Inferior parietal cortex (tissue), 1 donor: Measurements from ENCODE around the gene CYP27B1.

Experiments
- DNase-seq: peaks from one replicate; pipeline ENCODE4 v3.0.0-alpha.2; 2016; ENCODE audit errors: extremely low spot score

Gene CYP27B1

DNA sequence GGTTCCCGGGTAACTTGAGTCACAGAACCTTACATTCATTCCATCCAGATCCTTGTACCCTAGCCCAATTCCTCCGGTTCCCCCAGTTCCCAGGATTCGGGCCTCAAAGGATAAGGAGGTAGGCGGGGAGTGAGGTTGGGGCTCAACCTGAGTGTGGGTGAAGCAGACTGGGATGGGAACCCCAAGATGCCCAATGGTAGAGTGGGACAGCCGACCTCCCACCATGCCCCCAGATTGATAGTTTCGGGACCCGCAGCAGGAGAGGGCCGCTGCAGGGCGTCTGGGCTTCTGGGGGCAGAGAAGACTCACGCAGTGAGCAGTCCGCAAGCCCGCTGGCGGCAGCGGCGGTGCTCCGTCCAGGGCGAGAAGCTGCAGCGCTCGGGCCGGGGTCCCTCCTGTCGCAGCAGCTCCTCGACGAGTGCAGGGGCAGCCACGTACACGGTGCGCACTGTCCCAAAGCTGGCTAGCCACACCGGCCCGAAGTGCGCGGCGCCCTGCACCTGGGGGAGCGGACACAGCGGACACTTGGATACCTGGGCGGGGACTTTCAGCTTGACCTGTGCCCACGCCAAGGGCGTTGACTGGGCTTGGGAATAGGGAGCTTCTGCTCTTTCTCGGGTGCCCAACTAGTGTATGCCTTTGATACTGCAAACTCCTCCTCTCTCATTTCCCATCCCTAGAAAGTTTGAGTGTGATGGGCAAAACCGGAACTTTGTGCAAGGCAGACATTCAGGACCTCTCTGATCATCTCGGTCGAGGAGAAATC lies 997 bp downstream of the CYP27B1 start:
- DNase-seq: no peak

DNA sequence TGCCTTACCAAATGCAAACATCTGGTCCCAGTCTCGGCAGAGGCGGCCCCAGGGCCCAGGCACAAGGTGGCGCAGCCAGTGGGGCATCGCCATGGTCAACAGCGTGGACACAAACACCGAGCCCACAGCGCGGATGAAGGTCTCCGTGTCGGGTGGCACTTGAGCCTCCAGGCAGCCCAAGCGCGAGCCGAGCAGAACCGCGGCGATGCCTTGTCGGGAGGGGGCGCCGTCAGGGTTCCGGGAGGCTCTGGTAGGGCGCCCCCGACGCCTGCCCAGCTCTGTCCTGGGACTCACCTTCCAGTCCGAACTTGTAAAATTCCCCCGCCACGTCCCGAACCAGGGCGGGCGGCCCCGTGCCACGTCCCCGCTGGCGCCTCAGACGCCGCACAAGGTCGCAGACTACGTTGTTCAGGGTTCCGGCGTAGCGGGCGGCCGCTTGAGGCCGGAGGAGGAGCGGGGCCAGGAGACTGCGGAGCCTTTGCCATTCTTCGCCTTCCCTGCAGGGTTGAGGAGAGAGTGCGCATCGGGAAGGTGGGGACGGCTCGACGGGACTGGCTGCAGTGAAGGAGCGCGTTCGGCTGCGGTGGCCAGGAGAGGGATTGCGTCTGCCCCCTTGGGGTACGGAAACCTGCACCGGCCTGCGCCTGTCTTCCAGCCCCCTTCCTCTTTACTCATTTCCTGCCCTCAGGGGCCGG lies 1.7 kb downstream of the CYP27B1 start:
- no peak for DNase-seq

DNA sequence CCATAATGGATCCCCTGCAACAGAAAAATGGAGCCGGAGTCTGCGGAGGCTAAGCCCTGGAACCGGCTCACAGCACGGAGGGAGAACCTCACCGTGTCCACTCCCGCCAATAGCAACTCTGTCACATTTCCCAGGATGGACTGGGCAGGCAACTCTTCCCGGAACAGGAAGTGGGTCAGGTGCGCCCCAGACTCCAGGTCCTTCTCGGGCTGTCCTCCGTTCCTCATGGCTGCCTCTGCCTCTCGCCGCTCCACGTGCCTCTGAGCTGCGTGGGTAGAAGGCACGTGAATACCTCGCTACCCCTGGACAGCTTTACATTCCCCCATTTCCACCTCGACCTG lies 2.2 kb downstream of the CYP27B1 start:
- no peak for DNase-seq

DNA sequence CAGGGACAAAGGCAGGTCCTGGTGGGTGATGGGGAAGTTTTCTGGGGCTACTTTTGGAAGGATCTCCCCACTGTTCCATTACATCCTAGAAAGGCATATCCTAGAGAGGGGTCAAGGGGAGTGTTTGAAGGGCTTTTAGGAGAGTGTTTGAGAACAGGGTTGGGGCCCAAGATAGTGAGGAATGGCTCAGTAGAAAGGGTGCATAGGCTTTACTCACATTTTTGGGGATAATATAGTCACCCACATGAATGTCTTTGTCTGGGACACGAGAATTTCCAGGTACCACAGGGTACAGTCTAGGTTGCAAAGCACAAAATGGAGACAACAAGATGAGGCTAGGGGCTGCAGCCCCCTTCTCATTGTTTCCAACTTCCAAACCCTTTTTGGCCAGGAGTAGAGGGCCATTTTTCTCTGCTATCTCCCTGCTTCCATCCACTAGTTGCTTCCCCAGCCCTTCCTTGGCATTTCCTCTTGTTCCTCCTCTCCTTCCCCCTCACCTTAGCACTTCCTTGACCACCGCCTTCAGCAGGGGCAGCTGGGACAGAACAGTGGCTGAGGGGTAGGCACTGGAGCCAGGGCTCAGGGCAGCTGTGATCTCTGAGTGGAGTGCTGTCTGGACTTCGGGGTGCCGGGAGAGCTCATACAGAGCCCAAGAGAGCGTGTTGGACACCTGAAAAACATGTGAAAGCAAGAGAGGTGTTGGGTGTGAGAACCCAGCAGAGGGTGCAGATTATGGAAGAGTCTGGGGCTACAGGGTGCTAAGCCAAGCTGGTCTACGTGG lies 2.8 kb downstream of the CYP27B1 start:
- no peak for DNase-seq

DNA sequence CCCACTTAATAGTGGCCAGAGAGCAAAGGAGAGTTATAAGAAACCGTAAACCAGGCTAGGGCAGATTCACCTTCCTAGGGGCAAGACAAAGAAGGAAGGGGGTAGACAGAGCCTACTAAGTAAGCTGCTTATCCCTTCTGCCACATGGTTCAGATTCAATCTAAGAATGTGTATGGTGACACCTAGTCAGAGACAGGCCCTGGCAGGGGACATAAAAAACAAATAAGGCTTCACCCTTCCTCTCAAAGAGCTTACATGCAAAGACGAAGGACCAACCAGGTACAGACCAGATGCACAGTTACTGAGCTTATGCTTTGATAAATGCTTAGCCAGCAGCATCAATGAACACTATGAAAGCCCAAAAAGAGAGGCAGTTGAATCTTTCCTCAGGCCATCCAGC lies 4.4 kb downstream of the CYP27B1 start:
- no peak for DNase-seq

DNA sequence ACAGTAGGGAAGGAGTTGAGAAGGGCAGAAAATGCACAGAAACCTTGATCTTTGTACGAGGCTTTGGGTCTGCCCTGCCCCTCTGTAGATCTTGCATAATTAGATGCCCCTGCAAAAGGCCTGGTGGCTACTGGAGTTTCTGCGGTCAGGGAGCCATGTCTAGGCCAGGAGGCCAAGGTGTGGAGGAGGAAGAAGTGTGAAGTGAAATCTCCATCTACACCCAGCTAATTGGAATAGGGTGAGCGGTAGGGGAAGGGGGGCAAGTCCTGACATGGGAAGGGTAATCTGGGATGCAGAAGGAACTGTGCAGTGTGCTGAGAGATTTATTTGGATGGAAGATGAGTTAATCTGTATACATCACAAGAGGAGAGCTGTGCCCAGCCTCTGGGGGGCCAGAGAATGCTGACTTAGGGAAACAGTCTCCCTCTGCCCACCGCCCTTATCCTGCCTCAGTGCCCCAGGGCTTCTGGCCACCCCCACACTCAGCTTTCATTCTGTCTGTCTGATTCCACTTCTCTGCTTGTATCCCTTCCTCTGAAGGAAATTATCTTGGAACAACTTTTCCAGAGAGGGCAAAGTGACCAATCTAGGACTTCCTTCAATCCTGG lies 5.4 kb downstream of the CYP27B1 start:
- no peak for DNase-seq

DNA sequence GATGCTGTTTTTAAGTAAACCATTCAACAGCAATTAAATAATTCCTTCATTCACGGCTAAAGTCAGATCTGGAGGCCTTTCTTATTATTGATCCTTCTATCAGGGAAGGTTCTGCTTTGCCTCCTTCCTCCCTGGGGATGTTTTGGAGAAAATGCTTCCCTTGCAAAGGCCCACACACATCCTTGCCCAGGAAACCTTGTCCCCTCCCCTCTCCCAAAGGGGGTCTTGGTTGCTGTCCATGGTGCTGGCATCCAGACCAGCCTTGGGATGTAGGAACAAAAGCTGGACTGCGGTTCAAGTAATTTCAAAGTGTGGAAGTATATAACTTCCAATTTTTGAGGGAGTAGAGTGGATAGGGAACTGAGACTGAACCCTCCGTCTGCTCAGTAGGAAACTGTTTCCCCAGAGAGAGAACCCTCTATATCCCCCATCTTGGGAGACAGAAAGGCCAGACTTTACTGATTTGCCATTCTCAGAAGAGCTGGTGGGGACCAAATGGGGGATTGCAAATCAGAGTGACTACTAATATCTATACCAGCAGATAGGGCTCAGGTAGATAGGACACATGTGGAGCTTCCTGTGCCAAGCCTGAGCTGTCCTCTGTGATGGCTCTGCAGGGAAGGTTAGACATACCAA lies 6.4 kb downstream of the CYP27B1 start:
- DNase-seq: no peak

DNA sequence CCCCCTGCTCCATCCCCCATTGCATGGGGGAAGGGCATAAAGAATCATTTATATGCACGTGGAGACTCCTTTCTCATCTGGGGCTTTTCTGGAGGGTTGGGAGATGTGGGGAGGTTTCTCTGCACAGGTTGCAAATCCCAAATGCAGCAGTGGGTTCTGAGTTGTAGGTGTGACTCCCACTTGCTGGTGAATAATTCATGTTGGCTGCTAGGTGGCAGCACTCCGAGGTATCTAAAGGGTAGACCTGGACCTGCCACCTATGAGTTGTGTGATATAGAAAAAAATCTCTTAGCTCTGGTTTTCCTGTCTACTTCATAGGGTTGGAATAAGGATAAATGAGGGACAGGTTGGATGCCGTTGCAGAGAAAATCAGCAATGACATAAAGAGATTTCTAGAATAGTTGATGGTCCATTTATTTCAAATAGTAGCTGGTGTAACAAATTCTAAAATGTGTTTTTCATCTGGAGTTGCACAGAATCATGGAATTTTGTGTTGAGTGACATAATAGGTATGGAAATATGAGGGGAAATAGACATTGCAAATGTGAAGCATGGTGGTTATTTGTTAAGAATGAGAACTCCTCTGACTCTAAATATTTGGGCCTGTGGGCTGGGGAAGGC lies 7.4 kb downstream of the CYP27B1 start:
- DNase-seq: no peak

DNA sequence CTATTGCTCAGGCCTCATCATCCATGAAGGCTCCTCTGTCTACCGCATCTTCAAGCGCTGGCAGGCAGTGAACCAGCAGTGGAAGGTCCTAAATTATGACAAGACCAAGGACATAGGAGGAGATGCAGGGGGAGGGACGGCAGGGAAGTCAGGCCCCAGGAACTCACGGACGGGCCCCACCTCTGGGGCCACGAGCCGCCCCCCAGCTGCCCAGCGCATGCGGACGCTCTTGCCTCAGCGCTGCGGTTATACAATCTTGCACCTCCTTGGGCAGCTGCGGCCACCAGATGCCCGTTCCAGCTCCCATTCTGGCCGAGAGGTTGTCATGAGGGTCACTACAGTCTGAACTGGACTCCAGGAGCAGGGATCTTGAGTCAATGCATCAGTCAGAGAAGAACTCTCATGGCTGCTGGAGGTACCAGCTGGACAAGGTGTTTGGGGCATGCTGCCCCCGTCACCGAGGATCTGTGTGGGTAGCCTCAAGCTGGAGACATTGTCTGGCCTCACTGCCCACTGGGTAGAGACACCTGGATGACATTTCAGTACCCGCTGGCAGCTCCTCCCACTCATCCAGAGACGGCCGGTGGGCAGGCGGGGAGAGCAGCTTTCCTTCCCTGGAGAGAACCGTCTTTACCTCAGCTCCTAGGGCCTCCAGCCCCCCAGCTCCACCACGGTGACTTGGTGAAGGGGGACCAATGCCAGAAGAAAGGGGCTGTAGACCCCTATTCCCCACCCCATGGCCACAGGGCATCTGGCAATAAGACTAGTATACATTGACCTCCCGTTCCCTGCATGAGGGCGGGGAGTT lies 8.1 kb downstream of the CYP27B1 start:
- no peak for DNase-seq

DNA sequence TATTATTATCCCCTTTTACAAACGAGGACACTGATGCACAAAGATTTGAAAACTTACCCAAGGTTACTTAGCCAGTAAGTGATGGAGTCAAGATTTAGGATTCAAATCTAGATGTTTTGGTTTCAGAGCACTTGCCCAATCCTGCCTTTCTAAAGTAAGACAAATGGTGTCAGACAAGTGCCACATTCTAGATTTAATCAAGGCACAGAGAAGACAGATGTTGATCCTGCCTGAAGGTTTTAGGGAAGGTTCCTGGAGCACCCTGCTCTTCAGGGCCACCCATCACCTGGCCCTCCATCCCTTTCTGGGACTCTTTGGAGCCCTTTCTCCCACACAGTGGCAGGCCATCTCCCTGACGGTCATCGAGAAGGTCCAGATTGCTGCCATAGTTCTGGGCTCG lies 9.1 kb downstream of the CYP27B1 start:
- DNase-seq: no peak

DNA sequence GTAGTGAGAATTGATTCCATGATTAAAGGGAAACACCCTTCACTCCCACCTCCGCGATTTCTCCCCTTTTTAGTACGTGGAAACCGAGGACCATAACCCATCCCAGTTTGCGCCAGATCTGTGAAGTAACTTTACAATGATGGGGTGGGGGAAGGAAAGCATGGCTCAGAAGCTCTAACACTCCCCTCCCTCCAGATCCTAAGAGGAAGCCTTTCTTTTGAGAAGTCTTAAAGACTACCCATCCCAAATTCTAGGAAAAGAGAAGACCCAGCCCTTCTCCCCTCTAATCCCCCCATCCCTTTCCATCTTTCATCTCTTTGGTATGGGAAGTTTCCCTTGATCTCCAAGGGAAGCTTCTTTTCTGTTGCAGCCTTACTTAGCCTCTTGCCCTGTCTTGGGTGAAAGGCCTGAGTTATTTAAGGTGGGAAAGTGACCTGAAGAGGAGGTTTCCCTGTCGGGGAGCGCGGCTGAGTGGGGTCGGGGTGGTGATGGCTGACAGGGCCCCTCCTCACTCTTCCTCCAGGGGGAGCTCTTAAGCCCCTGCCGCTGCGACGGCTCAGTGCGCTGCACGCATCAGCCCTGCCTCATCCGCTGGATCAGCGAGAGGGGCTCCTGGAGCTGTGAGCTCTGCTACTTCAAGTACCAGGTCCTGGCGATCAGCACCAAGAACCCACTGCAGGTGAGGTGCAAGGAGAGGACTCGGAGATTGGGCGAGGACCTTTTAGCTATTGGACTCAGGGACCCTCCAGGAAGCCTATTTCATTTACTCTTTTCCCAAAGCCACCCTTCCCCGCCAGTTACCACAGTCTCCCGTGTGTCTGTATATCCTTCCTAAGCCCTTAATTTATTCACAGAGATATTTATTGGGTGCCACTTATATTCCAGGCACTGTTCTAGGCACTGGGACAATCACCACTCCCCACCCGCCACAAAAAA lies 10.2 kb downstream of the CYP27B1 start:
- DNase-seq: no peak

DNA sequence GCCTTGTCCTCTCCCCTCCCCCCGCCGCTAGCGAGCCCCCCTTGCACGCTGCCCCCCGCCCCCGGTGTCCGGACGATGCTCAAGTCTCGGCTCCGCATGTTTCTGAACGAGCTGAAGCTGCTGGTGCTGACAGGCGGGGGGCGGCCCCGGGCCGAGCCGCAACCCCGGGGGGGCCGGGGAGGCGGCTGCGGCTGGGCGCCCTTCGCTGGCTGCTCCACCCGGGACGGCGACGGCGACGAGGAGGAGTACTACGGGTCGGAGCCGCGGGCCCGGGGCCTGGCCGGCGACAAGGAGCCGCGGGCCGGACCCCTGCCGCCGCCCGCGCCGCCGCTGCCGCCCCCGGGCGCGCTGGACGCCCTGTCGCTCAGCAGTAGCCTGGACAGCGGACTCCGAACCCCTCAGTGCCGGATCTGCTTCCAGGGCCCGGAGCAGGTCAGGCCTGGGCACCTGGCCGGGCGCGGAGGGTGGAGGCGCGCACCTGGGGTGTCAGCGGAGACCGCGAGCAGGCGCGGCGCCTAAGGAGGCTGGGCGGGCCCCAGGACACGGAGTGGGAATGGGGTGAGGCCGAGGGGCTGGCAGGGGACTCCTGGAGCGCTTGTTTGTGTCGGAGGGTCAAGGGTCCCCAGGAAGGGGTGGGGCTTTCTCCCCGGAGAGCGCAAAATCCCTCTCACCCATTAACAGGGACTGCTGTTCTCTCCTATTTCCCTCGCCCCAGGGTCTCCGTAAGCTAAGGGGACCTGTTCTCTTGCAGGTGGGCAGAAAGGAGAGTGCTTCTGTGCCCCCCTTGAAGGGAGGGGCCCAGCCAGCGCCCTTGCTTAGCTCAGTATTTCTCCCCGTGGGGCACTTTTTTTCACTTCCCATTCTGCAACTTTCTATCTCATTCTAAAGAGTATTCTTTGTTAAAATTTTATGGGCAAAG lies 11.2 kb downstream of the CYP27B1 start:
- DNase-seq: no peak

DNA sequence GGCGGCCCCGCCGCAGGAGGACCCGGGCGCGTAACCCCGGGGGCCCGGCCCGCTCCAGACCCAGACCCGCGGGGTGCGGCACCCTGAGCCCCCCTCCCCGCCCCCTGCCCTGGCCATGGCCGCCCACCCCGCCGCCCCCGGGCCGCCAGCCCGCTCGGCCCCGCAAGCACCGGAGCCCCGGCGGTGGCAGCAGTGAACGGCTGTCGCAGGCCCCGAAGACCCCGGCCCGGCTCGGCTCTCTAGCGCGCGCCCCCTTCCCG lies 11.8 kb downstream of the CYP27B1 start:
- DNase-seq: no peak

DNA sequence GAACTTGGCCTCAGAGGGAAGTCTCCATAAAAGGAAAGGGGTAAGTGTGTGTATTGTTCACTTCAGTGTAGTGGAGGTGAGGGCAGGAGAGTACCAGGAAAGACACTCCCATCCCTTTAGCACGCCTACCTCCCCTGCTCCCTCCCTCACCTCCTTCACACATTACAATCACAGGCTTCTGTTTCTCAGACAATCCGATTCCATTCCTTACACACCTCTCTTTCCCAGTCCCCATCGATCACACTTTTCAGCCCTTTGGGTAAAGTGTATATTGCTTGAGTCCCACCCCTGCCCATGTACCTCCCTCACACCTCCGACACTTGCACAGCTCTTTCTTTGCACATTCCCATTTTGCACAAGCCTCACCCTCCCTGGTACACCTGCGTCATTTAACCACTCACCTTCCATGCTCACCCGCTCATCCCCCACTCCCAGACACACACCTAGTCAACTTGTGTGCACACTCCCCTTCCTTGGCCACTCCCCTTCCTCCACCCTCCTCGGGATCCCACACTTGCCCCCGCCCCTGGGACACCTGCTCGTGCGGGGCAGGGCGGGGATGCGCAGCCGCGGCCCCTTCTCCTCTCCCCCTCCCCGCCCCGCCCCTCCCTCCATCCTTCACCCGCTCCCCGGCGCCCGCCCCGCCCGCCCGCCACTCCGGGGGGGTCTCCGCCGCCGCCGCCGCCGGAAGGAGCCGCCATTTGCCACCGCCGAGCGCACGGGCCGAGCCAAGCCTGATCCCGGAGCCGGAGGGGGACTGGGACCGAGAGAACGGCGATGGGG lies 12.3 kb downstream of the CYP27B1 start, which contains the start of gene MARCHF9:
MARCHF9 (plus strand) TSS at position 693 of the 783 bp plus-strand sequence. CDS start 426 bp downstream, outside the sequence.
- no peak for DNase-seq

DNA sequence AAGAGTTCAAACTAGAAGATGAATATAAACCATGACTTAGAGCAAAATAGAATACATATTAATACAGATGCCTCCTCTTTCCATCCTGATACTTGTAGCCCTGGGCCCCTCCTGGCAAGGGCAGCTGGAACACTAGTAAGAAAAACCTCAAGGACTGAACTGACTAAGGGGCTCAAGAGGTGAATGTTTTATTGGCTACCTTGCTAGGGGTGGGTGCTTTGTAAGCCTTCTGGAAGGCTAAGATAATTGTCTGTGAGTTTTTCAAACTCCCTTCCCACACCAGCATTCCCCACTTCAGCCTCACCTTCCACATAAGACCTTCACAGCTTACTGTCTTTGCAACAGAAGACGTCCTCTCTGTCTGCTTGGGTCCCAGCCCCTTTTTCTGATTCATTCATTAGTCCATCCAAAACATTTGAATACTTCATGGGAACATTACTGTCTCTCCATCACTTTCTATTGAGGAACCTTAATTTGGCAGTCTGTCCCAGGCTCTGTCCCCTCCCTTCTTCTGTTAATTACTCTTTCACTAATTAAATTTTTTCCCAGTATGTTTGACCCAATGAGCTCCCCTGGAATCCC lies 13.0 kb downstream of the CYP27B1 start:
- DNase-seq: no peak

DNA sequence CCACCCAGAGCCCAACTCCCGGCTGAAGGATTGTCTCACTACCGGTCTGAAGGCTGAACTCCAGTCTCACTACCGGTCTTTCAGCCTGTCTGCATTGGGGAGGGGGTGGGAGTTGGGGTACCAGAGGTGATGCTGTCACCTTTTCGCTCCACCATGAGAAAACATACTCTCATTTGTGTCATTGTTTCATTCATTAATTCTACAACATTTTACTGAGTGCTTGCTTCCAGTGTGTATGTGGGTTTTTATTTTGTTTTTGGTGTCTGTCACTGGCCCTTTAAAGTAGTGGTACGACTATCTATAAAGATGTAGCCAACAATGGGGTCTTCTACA lies 14.2 kb downstream of the CYP27B1 start:
- no peak for DNase-seq
